Endothelial cell of umbilical vein (primary cell): ENCODE data around the gene PRR11. TPM values are rescaled to one million over a fixed set of nuclear protein-coding genes. Genes with fewer than 3 reads are reported as not detected.

Source experiments
- BruUV-seq: library from RNA; stranded (reverse); fragments of 400-500 nt; replicated peaks from 2 replicates; lab custom pipeline; 2021; lab: Mats Ljungman, UMichigan
- CTCF ChIA-PET: fragments of 300-600, 350-600 bp; sonication (Branson Sonifier 250); formaldehyde crosslinking; loops from one replicate; lab custom pipeline; 2021; ENCODE audit warnings: antibody characterized with exemption, inconsistent platforms; lab: Charles Lee
- POLR2A ChIA-PET: fragments of 300-600, 350-600 bp; sonication (Branson Sonifier 250); formaldehyde crosslinking; loops from one replicate; lab custom pipeline; 2021; ENCODE audit warnings: antibody characterized with exemption, inconsistent platforms; lab: Charles Lee
- DNase-seq: peaks from one replicate; pipeline ENCODE4 v3.0.0-alpha.2; 2011; ENCODE audit warnings: low read depth, low spot score
- FAIRE-seq: peaks from 2 replicates; lab custom pipeline; 2011; peaks lifted over from hg19 to GRCh38; lab: Jason Lieb, UNC
- H2AFZ ChIP-seq: 2 replicates; pipeline ENCODE4 v1.6.0; 2012; ENCODE audit warnings: low read depth, low read length, control low read depth, inconsistent platforms
- H3K27ac ChIP-seq: 2 replicates; pipeline ENCODE4 v1.5.1; 2011; ENCODE audit warnings: low read depth, mild to moderate bottlenecking, control low read depth, low read length, moderate library complexity; ENCODE audit not compliant: insufficient read depth
- H3K27me3 ChIP-seq, 2 experiments: 2 replicates each; pipeline versions ENCODE4 v1.6.0 to v1.6.1; 2011; ENCODE audit warnings: low read length in 2 of 2, mixed read lengths in 1 of 2; ENCODE audit not compliant: control insufficient read depth in 2 of 2, insufficient read depth in 2 of 2
- H3K36me3 ChIP-seq, 2 experiments: 2 replicates in 1 of 2; 3 replicates in 1 of 2; pipeline ENCODE4 v1.5.1; 2011; ENCODE audit warnings: low read length in 2 of 2, mild to moderate bottlenecking in 1 of 2, moderate library complexity in 1 of 2; ENCODE audit not compliant: control insufficient read depth in 2 of 2, insufficient read depth in 2 of 2; ENCODE audit errors: extremely low read depth in 1 of 2
- H3K4me1 ChIP-seq: 3 replicates; pipeline ENCODE4 v1.5.1; 2011; ENCODE audit warnings: mild to moderate bottlenecking, low read length; ENCODE audit not compliant: control insufficient read depth, insufficient read depth; ENCODE audit errors: extremely low read depth
- H3K4me2 ChIP-seq: 2 replicates; pipeline ENCODE4 v1.6.1; 2011; ENCODE audit warnings: low read length, control low read depth, mixed read lengths; ENCODE audit not compliant: insufficient read depth
- H3K4me3 ChIP-seq, 3 experiments: fragments of 200-600 bp in 1 of 3; sonication (generic), shearing (Covaris generic) in 1 of 3; replicated peaks in 1 of 3; 2 replicates each; pipeline ENCODE4 v1.5.1; 2011 to 2016; ENCODE audit warnings: control low read depth in 3 of 3, low read length in 3 of 3, mild to moderate bottlenecking in 2 of 3, inconsistent platforms in 1 of 3, low read depth in 1 of 3, moderate library complexity in 1 of 3; ENCODE audit not compliant: insufficient read depth in 1 of 3
- H3K79me2 ChIP-seq: 2 replicates; pipeline ENCODE4 v1.6.0; 2012; ENCODE audit warnings: low read length, inconsistent platforms; ENCODE audit not compliant: control insufficient read depth, insufficient read depth
- H3K9ac ChIP-seq: replicated peaks from 2 replicates; pipeline ENCODE3; 2011; ENCODE audit warnings: low read length, control low read depth; ENCODE audit not compliant: insufficient read depth; ENCODE audit errors: extremely low read depth
- H3K9me1 ChIP-seq: replicated peaks from 3 replicates; pipeline ENCODE4 v1.6.0; 2011; ENCODE audit warnings: mild to moderate bottlenecking, low read length; ENCODE audit not compliant: control insufficient read depth, insufficient read depth; ENCODE audit errors: extremely low read depth
- H3K9me3 ChIP-seq: replicated peaks from 2 replicates; pipeline ENCODE4 v1.5.1; 2012; ENCODE audit warnings: low read length, inconsistent platforms; ENCODE audit not compliant: control insufficient read depth, insufficient read depth
- H4K20me1 ChIP-seq: replicated peaks from 2 replicates; pipeline ENCODE3; 2011; ENCODE audit warnings: mild to moderate bottlenecking, low read length; ENCODE audit not compliant: control insufficient read depth, insufficient read depth; ENCODE audit errors: extremely low read depth
- FOS ChIP-seq: IDR thresholded peaks from 2 replicates; pipeline ENCODE4 v1.6.1; 2011; ENCODE audit warnings: mild to moderate bottlenecking, low read length, moderate library complexity, borderline replicate concordance; ENCODE audit not compliant: insufficient read depth
- JUN ChIP-seq: IDR thresholded peaks from 2 replicates; pipeline ENCODE4 v1.6.1; 2011; ENCODE audit warnings: borderline replicate concordance, low read depth; ENCODE audit not compliant: insufficient read length, insufficient read depth
- MAX ChIP-seq: IDR thresholded peaks from 2 replicates; pipeline ENCODE4 v1.6.1; 2011; ENCODE audit not compliant: insufficient read depth, insufficient read length
- MYC ChIP-seq: IDR thresholded peaks from one replicate; pipeline ENCODE4 v1.6.1; 2011; ENCODE audit warnings: mild to moderate bottlenecking, low read depth, low read length
- POLR2A ChIP-seq: IDR thresholded peaks from 2 replicates; pipeline ENCODE4 v1.6.1; 2012; ENCODE audit warnings: low read depth, mild to moderate bottlenecking, control low read depth, low read length
- dilution Hi-C: fragments of 300-500 bp; cut with MboI; formaldehyde crosslinking; loops from one replicate; pipeline ENCODE4 v1.15.0; 2019; ENCODE audit warnings: low sequenced_read_pairs; ENCODE audit not compliant: extremely low pct_ligation_motif_present
- intact Hi-C: fragments of 100-400 bp; cut with micrococcal nuclease; formaldehyde crosslinking; loops from one replicate; pipeline ENCODE4 v1.10.0; 2022
- polyA plus RNA-seq, 4 experiments: library from polyadenylated mRNA; depleted of rRNA in 3 of 4; stranded (reverse) in 3 of 4; unstranded in 1 of 4; fragments of >200 nt; gene quantifications; 2 replicates each; pipeline versions ENCODE4 v1.2.1 to v1.2.3, GENCODE V29; 2011 to 2012; ENCODE audit warnings: missing spikeins in 1 of 4
- total RNA-seq: library from RNA; stranded (reverse); gene quantifications from 2 replicates; pipeline ENCODE4 v1.2.3, GENCODE V29; 2021

PRR11 gene
- total and polyA plus RNA-seq, 2 donors (not counting 3 experiments of a cell fraction or from before 2014, with no cell fraction given): 28.8 to 86.3 TPM

GRCh38 chr17:59149051-59149450, 6.5 kb upstream of the PRR11 start:
- Histone ChIP-seq H3K9ac (no peak overlapping the region), H3K4me3 (no peak overlapping the region), H3K9me1 (no peaks in the 10 kb centered on the region), H3K4me2 (peak overlapping the region; percentile 38), H3K27me3 (no peaks in the 10 kb centered on the region), H3K9me3 (no peaks in the 10 kb centered on the region), H3K36me3 (no peaks in the 10 kb centered on the region), H4K20me1 (no peaks in the 10 kb centered on the region), H3K4me1 (peaks cover 25% of the 10 kb centered on the region), H3K79me2 (peaks cover 99% of the 10 kb centered on the region), H3K27ac (peak overlapping the region; percentile 40), H2AFZ (no peak overlapping the region)
- BruUV-seq: no TSS peak
- TF ChIP-seq MAX: no peak
- TF ChIP-seq FOS: peak; percentile 45
- POLR2A ChIA-PET: interaction anchor here (0.7 kb wide), 1 partner anchor 93 kb away, joined by 3 read pairs; no protein-coding TSS in a partner anchor
- FAIRE-seq (no peak), DNase-seq (peak; percentile 23)
- intact Hi-C loops (no loop called here), dilution Hi-C loops (no loop called here)
- CTCF ChIA-PET: interaction anchor here (1.1 kb wide), 1 partner anchor 23 kb away, joined by 3 read pairs; no protein-coding TSS in a partner anchor

- Histone ChIP-seq H3K9ac (no peak overlapping the region), H3K4me2 (peak overlapping the region; percentile 17), H3K79me2 (peaks cover 95% of the 10 kb centered on the region), H3K9me1 (no peaks in the 10 kb centered on the region), H3K4me3 (no peak overlapping the region), H3K4me1 (peaks cover 25% of the 10 kb centered on the region), H2AFZ (no peak overlapping the region), H3K36me3 (no peaks in the 10 kb centered on the region), H3K9me3 (no peaks in the 10 kb centered on the region), H3K27me3 (no peaks in the 10 kb centered on the region), H3K27ac (no peak overlapping the region), H4K20me1 (no peaks in the 10 kb centered on the region)
- POLR2A ChIA-PET: no interaction called here
- no peak for DNase-seq
- no peak for FAIRE-seq
- TF ChIP-seq JUN: no peak
- TF ChIP-seq MYC: no peak
- no peak for TF ChIP-seq POLR2A
- no TSS peak for BruUV-seq
- CTCF ChIA-PET: no interaction called here
- intact Hi-C loops (loop anchor here (5.0 to 10.0 kb wide), 2 partner anchors 58 to 465 kb away; partner anchors contain the start of gene CLTC), dilution Hi-C loops (no loop called here)
Observed at GRCh38 chr17:59149841-59150511, 5.6 kb upstream of the PRR11 start.
